Right lobe of liver (tissue), 4 donors: ENCODE data around the gene SCAF11.
"Not testable (repeated sequence)": the region's sequence is repeated elsewhere in the genome, so short reads cannot be mapped to it uniquely, and the experiment has no call there.

ENCODE experiments used
- CTCF ChIP-seq, 4 donors: fragments of 200-600 bp in 3 of 4; fragments of 450-650 bp in 1 of 4; IDR thresholded peaks; one replicate each; pipeline versions ENCODE4 v1.5.1 to v1.8.0; 2016 to 2022; ENCODE audit warnings: antibody characterized with exemption in 4 of 4, mild to moderate bottlenecking in 2 of 4
- POLR2A ChIP-seq: fragments of 450-650 bp; IDR thresholded peaks from one replicate; pipeline ENCODE4 v1.6.1; 2017; ENCODE audit warnings: antibody characterized with exemption, mild to moderate bottlenecking
- donor health status: DM: no; HTN: no; CAD: no.
- donor health status: DM: no; HTN: no; CAD: no.
- donor health status: DM: no; HTN: yes; CAD: no.

- TF ChIP-seq CTCF (IDR thresholded peaks at IDR 0.05); POLR2A: not testable (repeated sequence)
Observed at GRCh38 chr12:46018712-46019111, 28.3 kb upstream of the SCAF11 start.
